Spleen (tissue), 11 donors: ENCODE data around the gene HSH2D. TPM values are rescaled to one million over a fixed set of nuclear protein-coding genes. Genes with fewer than 3 reads are reported as not detected.
"Not testable (repeated sequence)": the region's sequence is repeated elsewhere in the genome, so short reads cannot be mapped to it uniquely, and the experiment has no call there.

Experiments used
- DNase-seq: peaks from one replicate; pipeline ENCODE4 v3.0.0-alpha.2; 2020
- H3K27ac ChIP-seq, 8 donors: fragments of 200-600 bp; sonication (generic) in 7 of 8; 1 replicate in 4 of 8; 2 replicates in 4 of 8; pipeline versions ENCODE4 v1.5.0 to v1.8.0; 2016 to 2021; ENCODE audit warnings: inconsistent platforms in 4 of 8, mild to moderate bottlenecking in 4 of 8, moderate library complexity in 1 of 8
- H3K27me3 ChIP-seq, 7 donors: fragments of 200-600 bp; sonication (generic) in 6 of 7; replicated peaks in 1 of 7; 1 replicate in 4 of 7; 2 replicates in 3 of 7; pipeline versions ENCODE4 v1.5.0 to v1.8.0; 2016 to 2021; ENCODE audit warnings: inconsistent platforms in 3 of 7, mild to moderate bottlenecking in 1 of 7
- H3K36me3 ChIP-seq, 6 donors: fragments of 200-600 bp; sonication (generic) in 5 of 6; 1 replicate in 4 of 6; 2 replicates in 2 of 6; pipeline versions ENCODE4 v1.5.0 to v1.8.0; 2016 to 2021; ENCODE audit warnings: inconsistent platforms in 2 of 6
- H3K4me1 ChIP-seq, 6 donors: fragments of 200-600 bp; sonication (generic) in 5 of 6; 1 replicate in 3 of 6; 2 replicates in 3 of 6; pipeline versions ENCODE4 v1.5.0 to v1.8.0; 2016 to 2021; ENCODE audit warnings: inconsistent platforms in 3 of 6
- H3K4me3 ChIP-seq, 8 donors: fragments of 200-600 bp; sonication (generic) in 7 of 8; 1 replicate in 4 of 8; 2 replicates in 4 of 8; pipeline versions ENCODE4 v1.5.0 to v1.8.0; 2016 to 2021; ENCODE audit warnings: inconsistent platforms in 4 of 8, mild to moderate bottlenecking in 4 of 8, moderate library complexity in 2 of 8
- H3K9me3 ChIP-seq, 8 donors: fragments of 200-600 bp; sonication (generic) in 7 of 8; 1 replicate in 4 of 8; 2 replicates in 4 of 8; pipeline versions ENCODE4 v1.5.0 to v1.8.0; 2016 to 2021; ENCODE audit warnings: inconsistent platforms in 4 of 8
- CTCF ChIP-seq, 11 experiments: fragments of 200-600 bp in 7 of 11; fragments of 450-650 bp in 4 of 11; sonication (generic) in 4 of 11; IDR thresholded peaks in 8 of 11; conservative IDR thresholded peaks in 3 of 11; 1 replicate in 7 of 11; 2 replicates in 4 of 11; pipeline versions ENCODE4 v1.4.0 to v1.8.0; 2016 to 2021; ENCODE audit warnings: antibody characterized with exemption in 11 of 11, inconsistent platforms in 4 of 11, mild to moderate bottlenecking in 1 of 11
- POLR2A ChIP-seq, 3 donors: fragments of 450-650 bp; IDR thresholded peaks; one replicate each; pipeline ENCODE4 v1.5.1; 2017; ENCODE audit warnings: antibody characterized with exemption in 3 of 3, mild to moderate bottlenecking in 1 of 3
- POLR2AphosphoS5 ChIP-seq, 3 donors: sonication (generic); formaldehyde crosslinking; IDR thresholded peaks; one replicate each; pipeline ENCODE4 v1.5.1; 2017; ENCODE audit warnings: antibody characterized with exemption in 3 of 3
- WGBS, 5 donors: extraction: QIAGEN DNeasy Blood & Tissue Kit in 3 of 5; methylation state at CpG; one replicate each; pipeline versions ENCODE4 v1.1.5 to v1.1.7; 2013 to 2018; 5-methylcytosine and 5-hydroxymethylcytosine counted together
- intact Hi-C: fragments of 100-400 bp; cut with DNase I; formaldehyde crosslinking; loops from one replicate; pipeline ENCODE4 v1.15.0; 2023; ENCODE audit warnings: low total_unique reads
- polyA plus RNA-seq, 3 donors: library from polyadenylated mRNA; stranded (reverse); fragments of 200-250 nt; gene quantifications; one replicate each; pipeline ENCODE4 v1.2.1, GENCODE V29; 2013
- total RNA-seq, 7 donors: library from RNA; depleted of rRNA in 3 of 7; stranded (reverse); fragments of >200 nt in 3 of 7; fragmentation: NEBNext Ultra II Directional in 4 of 7; extraction: Animal tissue kit (Norgen Biotek cat#: 25700) in 4 of 7; gene quantifications; one replicate each; pipeline versions ENCODE4 v1.1.0 to v1.2.1, GENCODE V29; 2016 to 2021
- donor health status: healthy with polysubstance abuse.
- donor health status: DM: no; HTN: no; CAD: no; lungs with moderate emphysema.
- donor health status: DM: no; HTN: no; CAD: no.
- donor health status: Bipolar disorder and iron deficiency.
- donor health status: healthy.
- donor health status: DM: no; HTN: no; CAD: no.
- donor health status: DM: yes; HTN: yes; CAD: no.

Gene HSH2D
- total and polyA plus RNA-seq, 10 donors = 39.6 to 119 (median 61.4) TPM

- intact Hi-C loops = no loop called here
- peak overlapping the region; percentile 1 to 73 (median 41) for H3K27ac ChIP-seq
- no peak for DNase-seq
- peak in 1 of 3 donors; percentile 42 for TF ChIP-seq POLR2AphosphoS5 (IDR thresholded peaks at IDR 0.05)
- TF ChIP-seq CTCF (IDR thresholded peaks at IDR 0.05 in 8 of 11, conservative IDR thresholded peaks at IDR 0.05 in 3 of 11) = peak in 1 of 11 experiments; percentile 6
- TF ChIP-seq POLR2A (IDR thresholded peaks at IDR 0.05) = no peak
- H3K4me3 ChIP-seq = no peak overlapping the region
- 60 to 76% (median 62%) methylated on average over 10 of the region's 10 CpGs for WGBS, 5 donors
- peaks cover 6 to 73% (median 46%) of the 10 kb centered on the region in 6 donors for H3K4me1 ChIP-seq
- H3K36me3 ChIP-seq = peaks cover 14 to 100% (median 97%) of the 10 kb centered on the region in 6 donors
- H3K27me3 ChIP-seq = no peaks in the 10 kb centered on the region
- H3K9me3 ChIP-seq = no peaks in the 10 kb centered on the region
Measured at GRCh38 chr19:16096280-16096855, 47.1 kb upstream of the HSH2D start.

- no peaks in the 10 kb centered on the region for H3K9me3 ChIP-seq
- H3K27ac ChIP-seq = peak overlapping the region in 4 of 8 donors; percentile 17 to 59 (median 23)
- H3K27me3 ChIP-seq = no peaks in the 10 kb centered on the region
- H3K4me1 ChIP-seq = peaks cover 6 to 58% (median 36%) of the 10 kb centered on the region in 6 donors
- 81 to 92% (median 88%) methylated on average over 6 of the region's 6 CpGs for WGBS, 5 donors
- H3K4me3 ChIP-seq = no peak overlapping the region
- peaks cover 8 to 100% (median 97%) of the 10 kb centered on the region in 6 donors for H3K36me3 ChIP-seq
- intact Hi-C loops = no loop called here
- no peak for DNase-seq
- TF ChIP-seq POLR2A (IDR thresholded peaks at IDR 0.05) (no peak), CTCF (IDR thresholded peaks at IDR 0.05 in 8 of 11, conservative IDR thresholded peaks at IDR 0.05 in 3 of 11) (no peak), POLR2AphosphoS5 (IDR thresholded peaks at IDR 0.05) (no peak)
Measured at GRCh38 chr19:16098416-16098768, 45.1 kb upstream of the HSH2D start.

- no peak for TF ChIP-seq CTCF (IDR thresholded peaks at IDR 0.05 in 8 of 11, conservative IDR thresholded peaks at IDR 0.05 in 3 of 11)
- no peak for TF ChIP-seq POLR2AphosphoS5 (IDR thresholded peaks at IDR 0.05)
- TF ChIP-seq POLR2A (IDR thresholded peaks at IDR 0.05) = no peak
- DNase-seq = no peak
- H3K27ac ChIP-seq = peak overlapping the region in 2 of 8 donors; percentile 17 to 20
- H3K4me1 ChIP-seq = peaks cover 6 to 58% (median 34%) of the 10 kb centered on the region in 6 donors
- H3K4me3 ChIP-seq = no peak overlapping the region
- H3K27me3 ChIP-seq = no peaks in the 10 kb centered on the region
- intact Hi-C loops = no loop called here
- H3K36me3 ChIP-seq = peaks cover 8 to 100% (median 97%) of the 10 kb centered on the region in 6 donors
- H3K9me3 ChIP-seq = no peaks in the 10 kb centered on the region
- WGBS, 5 donors = 93 to 99% (median 95%) methylated on average over 6 of the region's 6 CpGs
Measured at GRCh38 chr19:16098821-16099220, 44.7 kb upstream of the HSH2D start.

GRCh38 chr19:16099314-16099965, 44.0 kb upstream of the HSH2D start:
- intact Hi-C loops, H3K9me3 ChIP-seq, H3K27me3 ChIP-seq, DNase-seq, H3K4me3 ChIP-seq: not testable (repeated sequence)
- Histone ChIP-seq H3K4me1 (peaks cover under 1 to 58% (median 35%) of the 10 kb centered on the region in 6 donors), H3K27ac (peak overlapping the region in 1 of 8 donors; percentile 17), H3K36me3 (peaks cover 8 to 100% (median 95%) of the 10 kb centered on the region in 6 donors)
- 84 to 92% (median 90%) methylated on average over 8 of the region's 8 CpGs for WGBS, 5 donors
